AG04450 (cell line): ENCODE results near the gene ISLR2. TPM values are rescaled to one million over a fixed set of nuclear protein-coding genes. Genes with fewer than 3 reads are reported as not detected.

Experiments
- CTCF ChIA-PET: fragments of 300-600, 350-600 bp; formaldehyde crosslinking; extraction: SDS; loops from one replicate; lab custom pipeline; 2022; ENCODE audit warnings: antibody characterized with exemption, inconsistent platforms; lab: Charles Lee
- POLR2A ChIA-PET: fragments of 350-600 bp; formaldehyde crosslinking; extraction: SDS; loops from one replicate; lab custom pipeline; 2021; ENCODE audit warnings: antibody characterized with exemption, inconsistent platforms; lab: Yijun Ruan, JAX
- DNase-seq: peaks from one replicate; pipeline ENCODE4 v3.0.0-alpha.2; 2011; ENCODE audit warnings: low read depth, low spot score
- H3K27ac ChIP-seq: one replicate; pipeline ENCODE4 v1.5.1; 2012; ENCODE audit warnings: low read depth, low read length, control low read depth
- H3K27me3 ChIP-seq: one replicate; pipeline ENCODE4 v1.6.0; 2012; ENCODE audit warnings: low read length; ENCODE audit not compliant: control insufficient read depth, insufficient read depth
- H3K4me3 ChIP-seq: 2 replicates; pipeline ENCODE4 v1.5.1; 2011; ENCODE audit warnings: mild to moderate bottlenecking, low read depth, low read length, control low read depth
- H3K9me3 ChIP-seq: 2 replicates; pipeline ENCODE4 v1.5.1; 2012; ENCODE audit warnings: low read length; ENCODE audit not compliant: control insufficient read depth, insufficient read depth
- CTCF ChIP-seq: IDR thresholded peaks from 2 replicates; pipeline ENCODE4 v1.5.1; 2011; ENCODE audit warnings: low read depth, low read length, control low read depth, inconsistent platforms
- polyA plus RNA-seq: library from polyadenylated mRNA; depleted of rRNA; stranded (reverse); fragments of >200 nt; gene quantifications from 2 replicates; pipeline ENCODE4 v1.2.3, GENCODE V29; 2011

Gene ISLR2
- polyA plus RNA-seq, 1 experiment: not detected

GRCh38 chr15:74174219-74174957, 44.0 kb downstream of the ISLR2 start:
- no peak for DNase-seq
- ChIA-PET CTCF (no interaction called here), POLR2A (no interaction called here)
- Histone ChIP-seq H3K4me3 (no peak overlapping the region), H3K9me3 (no peaks in the 10 kb centered on the region; the same call in 1 of the 2 replicates), H3K27me3 (peaks cover 8% of the 10 kb centered on the region), H3K27ac (no peak overlapping the region)
- TF ChIP-seq CTCF: no peak

GRCh38 chr15:74174958-74175253, 44.5 kb downstream of the ISLR2 start:
- ChIA-PET CTCF (no interaction called here), POLR2A (no interaction called here)
- H3K9me3 ChIP-seq: no peaks in the 10 kb centered on the region; the same call in 1 of the 2 replicates
- no peak overlapping the region for H3K4me3 ChIP-seq
- no peak for TF ChIP-seq CTCF
- H3K27ac ChIP-seq: no peak overlapping the region
- H3K27me3 ChIP-seq: peaks cover 5% of the 10 kb centered on the region
- DNase-seq: no peak

- CTCF ChIA-PET: no interaction called here
- TF ChIP-seq CTCF: no peak
These were observed 45.1 kb downstream of the ISLR2 start for GRCh38 chr15:74175271-74176191.

GRCh38 chr15:74176262-74177214, 46.2 kb downstream of the ISLR2 start:
- ChIA-PET POLR2A (no interaction called here), CTCF (interaction anchor here (1.5 kb wide), 1 partner anchor 131 kb away, joined by 5 read pairs; no protein-coding TSS in a partner anchor)
- no peak for DNase-seq
- no peaks in the 10 kb centered on the region for H3K27me3 ChIP-seq
- no peak overlapping the region for H3K4me3 ChIP-seq
- TF ChIP-seq CTCF: no peak
- H3K27ac ChIP-seq: no peak overlapping the region
- H3K9me3 ChIP-seq: no peaks in the 10 kb centered on the region; the same call in 1 of the 2 replicates

More at GRCh38 chr15:74175271-74176191, 45.1 kb downstream of the ISLR2 start:
- DNase-seq: no peak
- no peak overlapping the region for H3K4me3 ChIP-seq
- H3K27me3 ChIP-seq: peaks cover 3% of the 10 kb centered on the region
- no peak overlapping the region for H3K27ac ChIP-seq
- no peaks in the 10 kb centered on the region; the same call in 1 of the 2 replicates for H3K9me3 ChIP-seq
- POLR2A ChIA-PET: no interaction called here
